ENCODE data around the gene DMD. TPM values are rescaled to one million over a fixed set of nuclear protein-coding genes. Genes with fewer than 3 reads are reported as not detected.

The DMD gene
- polyA plus RNA-seq, 3 donors = 0.23 TPM; not detected in 2

- peaks cover 0 to 2% (median 0%) of the 10 kb centered on the region in 3 donors for H3K27me3 Mint-ChIP-seq (ENCODE audit: low read depth in 3 of 3)
- intact Hi-C loops (cut with micrococcal nuclease) = no loop called here
These were observed 1839.4 kb downstream of the DMD start for GRCh38 chrX:31371956-31372355.

DNA sequence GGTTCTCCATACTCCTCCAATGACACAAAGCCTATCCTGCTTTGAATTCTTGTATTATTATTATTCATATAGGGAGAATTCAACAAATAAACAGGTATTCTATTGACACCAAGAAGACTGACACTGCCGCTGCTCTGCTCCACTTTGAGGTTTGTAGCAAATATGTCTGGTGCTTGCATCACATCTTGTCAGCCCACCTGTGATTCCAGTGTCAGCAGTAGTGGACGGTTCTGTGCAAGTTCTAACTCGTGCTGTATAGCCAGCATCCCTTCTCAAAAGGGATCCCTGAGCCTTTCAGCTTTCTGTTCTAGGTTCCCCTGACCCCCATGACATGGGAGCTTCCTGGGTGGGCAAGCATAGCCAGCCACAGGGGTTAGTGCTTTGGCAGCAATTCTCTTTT, 1843.5 kb downstream of the DMD start:
- Histone ChIP-seq H2AFZ (ENCODE audit: insufficient read depth, low read depth, low read length, poor library complexity, severe bottlenecking) (no peak overlapping the region), H3K36me3 (replicated peaks in 1 of 2; ENCODE audit: control insufficient read depth in 1 of 2, insufficient read depth in 2 of 2, low read length in 2 of 2) (no peaks in the 10 kb centered on the region), H3K9ac (ENCODE audit: insufficient read depth, low read length, poor library complexity, severe bottlenecking) (no peak overlapping the region), H4K20me1 (ENCODE audit: insufficient read depth, low read length) (no peaks in the 10 kb centered on the region), H3K4me2 (replicated peaks; ENCODE audit: extremely low read depth, low read length, poor library complexity, severe bottlenecking) (no peak overlapping the region), H3K4me3 (replicated peaks in 1 of 3; ENCODE audit: low read depth in 2 of 3, low read length in 3 of 3) (no peak overlapping the region), H3K27ac (ENCODE audit: low read depth in 1 of 2, low read length in 2 of 2) (no peak overlapping the region), H3K4me1 (ENCODE audit: control insufficient read depth in 1 of 2, insufficient read depth in 2 of 2, low read length in 2 of 2) (no peaks in the 10 kb centered on the region), H3K9me3 (replicated peaks in 1 of 2; ENCODE audit: control insufficient read depth in 1 of 2, insufficient read depth in 1 of 2, low read length in 2 of 2) (no peaks in the 10 kb centered on the region), H3K79me2 (ENCODE audit: insufficient read depth, low read length) (no peaks in the 10 kb centered on the region), H3K27me3 (ENCODE audit: control insufficient read depth in 2 of 2, insufficient read depth in 2 of 2, low read length in 2 of 2) (no peaks in the 10 kb centered on the region)
- intact Hi-C loops (cut with micrococcal nuclease) = no loop called here
- Mint-ChIP-seq H3K4me1 (no peaks in the 10 kb centered on the region), H3K27ac (no peak overlapping the region), H3K36me3 (no peaks in the 10 kb centered on the region), H3K4me3 (no peak overlapping the region), H3K9me3 (peaks cover 0 to 6% (median 2%) of the 10 kb centered on the region in 7 donors), H3K27me3 (ENCODE audit: low read depth in 3 of 3) (peaks cover 0 to 2% (median 0%) of the 10 kb centered on the region in 3 donors)
- TF ChIP-seq, protein P1, sequence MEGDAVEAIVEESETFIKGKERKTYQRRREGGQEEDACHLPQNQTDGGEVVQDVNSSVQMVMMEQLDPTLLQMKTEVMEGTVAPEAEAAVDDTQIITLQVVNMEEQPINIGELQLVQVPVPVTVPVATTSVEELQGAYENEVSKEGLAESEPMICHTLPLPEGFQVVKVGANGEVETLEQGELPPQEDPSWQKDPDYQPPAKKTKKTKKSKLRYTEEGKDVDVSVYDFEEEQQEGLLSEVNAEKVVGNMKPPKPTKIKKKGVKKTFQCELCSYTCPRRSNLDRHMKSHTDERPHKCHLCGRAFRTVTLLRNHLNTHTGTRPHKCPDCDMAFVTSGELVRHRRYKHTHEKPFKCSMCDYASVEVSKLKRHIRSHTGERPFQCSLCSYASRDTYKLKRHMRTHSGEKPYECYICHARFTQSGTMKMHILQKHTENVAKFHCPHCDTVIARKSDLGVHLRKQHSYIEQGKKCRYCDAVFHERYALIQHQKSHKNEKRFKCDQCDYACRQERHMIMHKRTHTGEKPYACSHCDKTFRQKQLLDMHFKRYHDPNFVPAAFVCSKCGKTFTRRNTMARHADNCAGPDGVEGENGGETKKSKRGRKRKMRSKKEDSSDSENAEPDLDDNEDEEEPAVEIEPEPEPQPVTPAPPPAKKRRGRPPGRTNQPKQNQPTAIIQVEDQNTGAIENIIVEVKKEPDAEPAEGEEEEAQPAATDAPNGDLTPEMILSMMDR (IDR thresholded peaks at IDR 0.05) = no peak
- no peak for DNase-seq
- no CpG with 5 or more reads among the region's 3 CpGs for WGBS (ENCODE audit: insufficient coverage)

More at GRCh38 chrX:31371956-31372355, 1839.4 kb downstream of the DMD start:
- Histone ChIP-seq H2AFZ (ENCODE audit: insufficient read depth, low read depth, low read length, poor library complexity, severe bottlenecking) (no peak overlapping the region), H3K27ac (ENCODE audit: low read depth in 1 of 2, low read length in 2 of 2) (no peak overlapping the region), H3K27me3 (ENCODE audit: control insufficient read depth in 2 of 2, insufficient read depth in 2 of 2, low read length in 2 of 2) (no peaks in the 10 kb centered on the region), H3K9ac (ENCODE audit: insufficient read depth, low read length, poor library complexity, severe bottlenecking) (no peak overlapping the region), H3K79me2 (ENCODE audit: insufficient read depth, low read length) (no peaks in the 10 kb centered on the region), H3K4me3 (replicated peaks in 1 of 3; ENCODE audit: low read depth in 2 of 3, low read length in 3 of 3) (no peak overlapping the region), H3K36me3 (replicated peaks in 1 of 2; ENCODE audit: control insufficient read depth in 1 of 2, insufficient read depth in 2 of 2, low read length in 2 of 2) (no peaks in the 10 kb centered on the region), H4K20me1 (ENCODE audit: insufficient read depth, low read length) (no peaks in the 10 kb centered on the region), H3K4me2 (replicated peaks; ENCODE audit: extremely low read depth, low read length, poor library complexity, severe bottlenecking) (no peak overlapping the region), H3K9me3 (replicated peaks in 1 of 2; ENCODE audit: control insufficient read depth in 1 of 2, insufficient read depth in 1 of 2, low read length in 2 of 2) (no peaks in the 10 kb centered on the region), H3K4me1 (ENCODE audit: control insufficient read depth in 1 of 2, insufficient read depth in 2 of 2, low read length in 2 of 2) (no peaks in the 10 kb centered on the region)
- peaks cover 0 to 6% (median 2%) of the 10 kb centered on the region in 7 donors for H3K9me3 Mint-ChIP-seq
- TF ChIP-seq, protein P1 (IDR thresholded peaks at IDR 0.05) = no peak
- H3K27ac Mint-ChIP-seq = peak overlapping the region in 1 of 7 donors; percentile 59
- DNase-seq = no peak
- no peaks in the 10 kb centered on the region for H3K36me3 Mint-ChIP-seq
- WGBS (ENCODE audit: insufficient coverage) = 89% methylated on average over 3 of the region's 5 CpGs
- H3K4me3 Mint-ChIP-seq = no peak overlapping the region
- no peaks in the 10 kb centered on the region for H3K4me1 Mint-ChIP-seq

All from CD14-positive monocyte (primary cell).